HG02588 (cell line): Measurements from ENCODE around the gene HLCS.

Source experiments
- ATAC-seq: cut with Tn5 transposase; IDR thresholded peaks from one replicate; pipeline ENCODE4 v1.9.1; 2021; ENCODE audit warnings: mild to moderate bottlenecking, moderate library complexity; ENCODE audit not compliant: unreplicated experiment

HLCS gene

DNA sequence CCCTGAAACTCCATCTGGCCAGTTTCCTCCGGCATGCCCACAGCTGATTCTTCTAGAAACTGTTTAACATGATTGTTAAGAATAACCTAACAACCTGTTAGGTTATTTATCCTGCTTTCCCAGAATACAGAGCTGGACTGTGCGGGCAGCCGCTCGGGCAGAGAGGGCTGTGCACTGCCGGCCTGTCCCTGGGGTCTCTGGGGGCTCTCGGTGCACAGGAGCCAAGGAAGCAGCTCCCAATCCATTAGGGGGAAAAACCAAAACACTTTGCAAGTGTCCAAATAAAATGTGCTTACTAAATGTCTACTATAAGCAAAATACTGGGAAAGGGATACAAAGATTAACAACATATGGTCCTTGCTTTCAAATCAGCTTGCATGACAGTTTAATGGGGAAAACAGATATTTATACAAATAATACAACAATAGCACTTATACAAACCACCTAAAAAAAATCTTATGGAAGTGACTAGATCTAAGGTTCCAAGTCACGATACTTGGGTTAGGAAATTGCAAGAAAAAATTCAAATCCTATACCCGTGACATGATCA lies 50.7 kb downstream of the HLCS start:
- ATAC-seq = no peak

- ATAC-seq = no peak
These were observed 51.3 kb downstream of the HLCS start for GRCh38 chr21:36915014-36915695.

- no peak for ATAC-seq
These were observed 52.0 kb downstream of the HLCS start for GRCh38 chr21:36914244-36915013.

- no peak for ATAC-seq
These were observed 53.0 kb downstream of the HLCS start for GRCh38 chr21:36913247-36914169.

- ATAC-seq = no peak
These were observed 55.7 kb downstream of the HLCS start for GRCh38 chr21:36910581-36911307.

DNA sequence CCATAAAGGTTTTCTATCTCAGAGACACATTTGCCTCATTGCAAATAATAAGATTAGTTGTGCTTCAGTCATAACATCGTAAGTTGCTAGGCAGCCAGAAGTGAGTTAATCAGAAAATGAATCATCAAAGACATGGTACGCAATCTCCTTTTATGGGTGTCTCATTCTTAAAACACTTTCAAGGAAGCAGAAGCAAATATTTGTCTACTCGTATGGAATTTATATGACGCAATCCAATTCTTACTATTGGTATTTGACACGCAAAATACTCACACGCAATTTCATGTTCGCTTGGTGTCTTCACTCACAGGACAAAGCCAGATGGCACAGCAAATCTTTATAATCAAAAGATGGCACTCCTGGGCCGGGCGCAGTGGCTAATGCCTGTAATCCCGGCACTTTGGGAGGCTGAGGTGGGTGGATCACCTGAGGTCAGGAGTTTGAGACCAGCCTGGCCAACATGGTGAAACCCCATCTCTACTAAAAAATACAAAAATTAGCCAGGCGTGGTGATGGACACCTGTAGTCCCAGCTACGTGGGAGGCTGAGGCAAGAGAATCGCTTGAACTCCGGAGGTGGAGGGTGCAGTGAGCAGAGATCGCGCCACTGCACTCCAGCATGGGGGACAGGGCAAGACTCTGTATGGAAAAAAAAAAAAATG lies 56.4 kb downstream of the HLCS start:
- ATAC-seq = no peak

DNA sequence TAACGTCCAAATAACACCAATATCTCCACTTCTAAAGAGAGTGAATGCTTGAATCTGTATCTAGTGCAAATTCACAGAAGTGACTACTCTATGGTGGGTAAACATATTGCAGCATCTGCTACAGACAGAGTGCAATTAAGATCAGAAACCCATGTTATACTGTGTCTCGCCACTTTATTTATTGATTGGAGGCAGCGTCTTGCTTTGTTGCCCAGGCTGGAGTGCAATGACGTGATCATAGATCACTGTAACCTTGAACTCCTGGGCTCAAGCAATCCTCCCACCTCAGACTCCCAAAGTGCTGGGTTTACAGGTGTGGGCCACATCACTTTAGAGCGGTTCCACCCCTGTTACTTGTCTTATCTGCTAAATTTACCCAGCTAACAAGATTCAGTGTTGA lies 57.0 kb downstream of the HLCS start:
- ATAC-seq = no peak

- ATAC-seq = no peak
These were observed 58.1 kb downstream of the HLCS start for GRCh38 chr21:36908260-36908908.

DNA sequence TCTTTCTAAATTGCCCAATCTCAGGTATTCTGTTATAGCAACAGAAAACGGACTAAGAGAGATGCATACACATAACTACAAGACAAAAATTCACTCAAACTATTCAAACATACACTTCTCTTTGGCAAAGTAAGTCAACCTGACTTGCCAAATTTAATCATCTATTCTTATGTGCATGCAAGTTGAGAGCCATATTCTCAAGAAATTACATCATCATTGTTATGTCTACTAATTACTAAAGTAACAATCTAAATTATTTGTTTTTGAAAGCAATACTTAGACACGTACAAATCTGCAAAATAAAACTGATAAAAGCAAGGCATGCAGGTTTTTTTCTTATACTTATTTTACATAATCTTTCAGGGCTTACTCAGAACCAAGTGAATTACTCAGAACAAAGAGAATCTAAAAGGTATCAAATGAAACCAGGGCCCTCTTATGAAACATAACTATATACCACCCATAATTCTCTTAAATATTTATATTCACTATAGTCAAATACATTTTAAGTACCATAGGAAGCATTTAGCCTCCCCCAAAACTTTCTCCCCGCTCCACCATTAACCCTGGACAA lies 62.3 kb downstream of the HLCS start:
- ATAC-seq = no peak

GRCh38 chr21:36902793-36903192 lies 63.7 kb downstream of the HLCS start:
- no peak for ATAC-seq

GRCh38 chr21:36902331-36902730 lies 64.1 kb downstream of the HLCS start:
- no peak for ATAC-seq

DNA sequence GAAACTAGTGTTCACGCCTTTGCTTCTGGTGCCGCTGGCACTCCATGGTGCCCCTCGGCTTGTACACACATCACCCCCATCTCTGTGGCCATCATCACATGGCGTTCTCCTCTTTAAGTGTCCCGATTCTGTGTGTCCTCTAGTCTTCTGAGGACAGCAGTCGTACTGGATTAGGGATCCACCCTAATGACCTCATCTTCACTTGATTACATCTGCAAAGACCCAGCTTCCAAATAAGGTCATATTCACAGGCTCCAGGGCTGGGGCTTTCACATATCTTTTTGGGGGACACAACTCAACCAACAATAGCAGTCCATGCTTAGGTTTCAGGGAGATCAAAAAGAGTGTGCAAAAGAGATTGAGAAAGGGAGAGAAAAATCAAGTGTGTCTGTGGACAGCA lies 64.9 kb downstream of the HLCS start:
- no peak for ATAC-seq

DNA sequence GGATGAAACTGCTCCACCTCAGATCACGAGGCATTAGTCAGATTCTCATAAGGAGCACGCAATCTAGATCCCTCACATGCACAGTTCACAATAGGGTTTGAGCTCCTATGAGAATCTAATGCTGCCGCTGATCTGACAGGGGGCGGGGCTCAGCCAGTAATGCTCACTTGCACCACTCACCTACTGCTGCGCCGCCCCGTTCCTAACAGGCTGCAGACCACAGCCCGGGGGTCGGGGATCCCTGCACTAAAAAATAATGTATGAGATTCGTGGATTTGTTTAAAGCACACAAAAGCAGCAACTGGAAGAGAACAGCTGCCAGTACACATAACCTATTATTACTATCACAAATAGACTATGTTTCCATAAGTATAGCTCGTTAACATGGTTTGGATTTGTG lies 72.9 kb downstream of the HLCS start:
- no peak for ATAC-seq

DNA sequence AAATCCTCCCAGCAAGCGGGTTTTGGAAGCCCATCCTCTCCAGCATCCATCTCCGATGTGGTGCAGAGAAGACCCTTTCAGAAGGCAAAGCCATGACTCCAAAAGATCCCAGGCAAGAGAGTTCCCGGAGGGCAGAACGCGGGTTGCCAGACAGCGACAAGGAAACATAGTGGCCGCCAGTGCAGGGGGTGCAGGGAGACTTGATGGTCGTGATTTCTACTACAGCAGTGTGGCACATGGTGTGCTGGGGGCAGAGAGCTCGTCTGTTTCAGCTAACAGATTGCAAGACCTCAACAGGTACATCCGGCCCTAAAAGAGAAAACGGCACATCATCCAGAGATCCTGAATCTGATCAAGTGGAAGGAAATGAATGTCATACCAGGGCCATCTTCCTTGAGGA lies 74.3 kb downstream of the HLCS start:
- no peak for ATAC-seq

GRCh38 chr21:36891692-36892091 lies 74.8 kb downstream of the HLCS start:
- ATAC-seq = no peak

GRCh38 chr21:36891121-36891520 lies 75.3 kb downstream of the HLCS start:
- no peak for ATAC-seq

GRCh38 chr21:36890086-36890485 lies 76.4 kb downstream of the HLCS start:
- ATAC-seq = no peak

GRCh38 chr21:36889401-36889800 lies 77.1 kb downstream of the HLCS start:
- no peak for ATAC-seq

DNA sequence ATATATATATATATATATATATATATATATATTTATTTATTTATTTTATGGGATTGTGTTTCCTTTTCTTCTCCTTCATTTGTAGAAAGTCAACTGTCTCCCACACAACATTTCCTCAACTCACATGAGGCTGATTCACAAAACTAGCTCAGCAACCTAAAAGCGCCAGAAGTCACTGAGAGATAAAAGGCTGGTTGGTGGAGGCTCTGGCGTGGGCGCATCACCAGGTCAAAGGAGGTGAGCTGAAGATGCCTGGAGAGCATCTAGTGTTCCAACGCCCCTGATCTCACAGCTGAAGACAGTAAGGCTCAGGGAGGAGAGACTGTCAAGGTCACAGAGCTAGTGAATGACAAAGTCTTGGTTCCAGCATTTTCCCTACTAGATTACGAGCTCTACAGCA lies 78.0 kb downstream of the HLCS start:
- no peak for ATAC-seq
